Thyroid gland (tissue), 4 donors: ENCODE measurements around the gene MGLL. TPM values are rescaled to one million over a fixed set of nuclear protein-coding genes. Genes with fewer than 3 reads are reported as not detected.

Source experiments
- DNase-seq, 2 donors: peaks; one replicate each; pipeline ENCODE4 v3.0.0-alpha.2; 2019
- H3K27ac ChIP-seq, 3 donors: fragments of 200-600 bp; sonication (generic); 1 replicate in 2 of 3; 2 replicates in 1 of 3; pipeline ENCODE4 v1.5.1; 2016 to 2019; ENCODE audit warnings: mild to moderate bottlenecking in 1 of 3, moderate library complexity in 1 of 3
- H3K27me3 ChIP-seq: fragments of 200-600 bp; sonication (generic); one replicate; pipeline ENCODE4 v1.5.1; 2019
- H3K36me3 ChIP-seq, 2 donors: fragments of 200-600 bp; sonication (generic); one replicate each; pipeline ENCODE4 v1.5.1; 2016 to 2019
- H3K4me1 ChIP-seq, 2 donors: fragments of 200-600 bp; sonication (generic); one replicate each; pipeline ENCODE4 v1.5.1; 2017 to 2019
- H3K4me3 ChIP-seq, 3 donors: fragments of 200-600 bp; sonication (generic); replicated peaks in 1 of 3; 1 replicate in 2 of 3; 2 replicates in 1 of 3; pipeline ENCODE4 v1.5.1; 2016; ENCODE audit warnings: mild to moderate bottlenecking in 1 of 3
- H3K9me3 ChIP-seq: fragments of 200-600 bp; sonication (generic); one replicate; pipeline ENCODE4 v1.5.1; 2017
- CTCF ChIP-seq, 6 experiments: fragments of 200-600 bp in 3 of 6; fragments of 450-650 bp in 3 of 6; sonication (generic) in 3 of 6; IDR thresholded peaks; one replicate each; pipeline ENCODE4 v1.5.1; 2016 to 2019; ENCODE audit warnings: antibody characterized with exemption in 6 of 6, mild to moderate bottlenecking in 2 of 6, inconsistent platforms in 1 of 6, moderate library complexity in 1 of 6
- POLR2A ChIP-seq, 2 donors: fragments of 450-650 bp; IDR thresholded peaks; one replicate each; pipeline ENCODE4 v1.6.1; 2017; ENCODE audit warnings: antibody characterized with exemption in 2 of 2, mild to moderate bottlenecking in 2 of 2, moderate library complexity in 1 of 2
- whole genome bisulfite sequencing, 2 donors: methylation state at CpG; one replicate each; pipeline ENCODE4 v1.1.5; 2017; 5-methylcytosine and 5-hydroxymethylcytosine counted together
- intact Hi-C: fragments of 100-400 bp; cut with DNase I; formaldehyde crosslinking; loops from one replicate; pipeline ENCODE4 v1.15.1; 2023
- total RNA-seq, 4 donors: library from RNA; depleted of rRNA; stranded (reverse); fragments of >200 nt; gene quantifications; one replicate each; pipeline ENCODE4 v1.2.3, GENCODE V29; 2016

MGLL gene
- total RNA-seq, 4 donors from 2014 or later: 12.4 to 24.7 (median 18.4) TPM

DNA sequence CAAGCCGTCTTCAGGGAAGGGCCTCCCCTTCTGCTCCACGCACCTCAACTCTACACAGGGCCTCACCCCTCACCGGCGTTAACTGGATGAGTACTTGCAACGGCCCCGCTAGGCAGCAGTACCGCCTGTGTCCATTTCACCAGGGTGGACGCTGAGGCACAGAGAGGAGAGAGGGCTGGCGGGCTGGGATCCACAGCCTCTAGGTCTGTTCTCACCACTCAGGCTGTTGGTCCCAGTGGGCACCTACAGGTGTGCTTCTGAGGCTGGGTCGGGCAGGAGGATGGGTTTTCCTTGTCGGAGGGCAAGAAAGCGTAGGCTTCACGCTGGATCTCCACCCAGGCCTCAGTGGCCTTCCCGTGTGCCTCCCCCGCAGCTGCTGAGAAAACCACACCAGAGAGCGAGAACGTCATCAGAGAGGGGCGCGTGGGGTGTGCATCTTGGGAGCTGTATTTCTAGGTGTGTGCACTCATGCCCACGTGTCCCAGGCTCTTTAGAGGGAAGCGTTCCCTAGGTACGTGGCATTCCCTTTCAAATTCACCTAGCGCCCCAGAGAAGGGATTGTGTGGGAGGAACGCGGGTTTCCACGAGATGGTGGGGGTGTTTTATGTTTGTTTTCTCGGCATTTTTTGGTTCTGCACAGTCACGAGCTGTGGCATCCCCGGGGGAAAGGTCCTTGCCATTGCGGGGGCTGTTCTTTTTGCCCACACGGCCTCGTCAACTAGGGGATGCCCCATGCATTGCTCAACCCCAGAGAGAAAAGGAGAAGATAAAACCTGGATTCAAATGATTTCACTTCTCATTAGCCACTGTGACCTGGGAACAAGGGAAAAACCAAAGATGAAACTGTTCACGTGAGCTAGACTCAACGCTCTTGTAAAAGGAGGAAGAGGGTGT, 67.7 kb downstream of the MGLL start:
- Histone ChIP-seq H3K27ac (no peak overlapping the region), H3K4me1 (peaks cover 0 to 11% of the 10 kb centered on the region in 2 donors), H3K4me3 (no peak overlapping the region), H3K9me3 (no peaks in the 10 kb centered on the region), H3K27me3 (no peaks in the 10 kb centered on the region), H3K36me3 (no peaks in the 10 kb centered on the region)
- WGBS, 2 donors: 87 to 90% methylated on average over 26 to 34 of the region's 34 CpGs
- no peak for DNase-seq
- TF ChIP-seq CTCF (IDR thresholded peaks at IDR 0.05) (no peak), POLR2A (IDR thresholded peaks at IDR 0.05) (no peak)
- intact Hi-C loops: no loop called here

GRCh38 chr3:127753898-127754410, 68.4 kb downstream of the MGLL start:
- intact Hi-C loops: no loop called here
- 83 to 91% methylated on average over 8 of the region's 8 CpGs for WGBS, 2 donors
- Histone ChIP-seq H3K36me3 (no peaks in the 10 kb centered on the region), H3K27me3 (no peaks in the 10 kb centered on the region), H3K4me3 (no peak overlapping the region), H3K9me3 (no peaks in the 10 kb centered on the region), H3K27ac (no peak overlapping the region), H3K4me1 (peaks cover 7 to 14% of the 10 kb centered on the region in 2 donors)
- TF ChIP-seq CTCF (IDR thresholded peaks at IDR 0.05) (no peak), POLR2A (IDR thresholded peaks at IDR 0.05) (no peak)
- no peak for DNase-seq

DNA sequence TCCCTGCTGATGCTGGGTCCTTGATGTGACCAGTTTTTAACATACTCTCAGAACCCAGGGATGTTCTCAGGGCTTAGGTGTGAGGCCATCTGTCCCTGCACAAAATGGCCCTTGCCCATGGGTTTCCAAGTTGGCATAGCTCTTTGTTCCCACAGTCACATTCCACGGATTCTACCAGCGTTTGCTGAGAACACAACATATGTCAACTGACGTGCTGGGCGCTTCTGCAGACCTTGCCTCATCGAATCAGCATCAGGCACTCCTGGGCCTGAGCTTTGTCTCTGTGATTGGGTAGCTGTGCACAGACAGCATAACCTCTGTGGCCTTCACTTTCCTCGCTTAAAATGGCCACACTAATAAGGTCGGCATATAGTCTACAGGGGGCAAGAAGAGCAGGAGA, 69.0 kb downstream of the MGLL start:
- Histone ChIP-seq H3K27ac (no peak overlapping the region), H3K4me3 (no peak overlapping the region), H3K27me3 (no peaks in the 10 kb centered on the region), H3K9me3 (no peaks in the 10 kb centered on the region), H3K4me1 (peaks cover 12 to 20% of the 10 kb centered on the region in 2 donors), H3K36me3 (no peaks in the 10 kb centered on the region)
- no peak for DNase-seq
- 80 to 85% methylated on average over 7 of the region's 7 CpGs for WGBS, 2 donors
- TF ChIP-seq CTCF (IDR thresholded peaks at IDR 0.05): no peak
- TF ChIP-seq POLR2A (IDR thresholded peaks at IDR 0.05): no peak
- intact Hi-C loops: no loop called here

DNA sequence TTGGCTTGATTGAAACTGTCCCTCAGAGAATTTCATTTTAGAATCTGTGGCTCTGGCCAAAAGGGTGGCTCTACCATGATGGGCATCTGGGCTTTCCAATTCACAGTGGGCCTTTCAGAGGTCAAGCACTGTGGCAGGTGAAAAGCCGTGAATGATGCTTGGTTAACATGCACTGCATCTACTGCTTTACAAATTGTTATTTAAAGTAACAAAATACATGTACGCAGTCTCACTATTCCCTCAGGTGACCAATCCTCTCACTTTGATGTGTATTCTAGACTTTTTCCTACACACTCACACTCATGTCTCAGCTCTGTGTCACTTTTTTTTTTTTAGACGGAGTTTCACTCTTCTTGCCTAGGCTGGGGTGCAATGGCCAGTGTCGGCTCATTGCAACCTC, 70.5 kb downstream of the MGLL start:
- TF ChIP-seq CTCF (IDR thresholded peaks at IDR 0.05) (no peak), POLR2A (IDR thresholded peaks at IDR 0.05) (no peak)
- intact Hi-C loops: no loop called here
- no peak overlapping the region for H3K4me3 ChIP-seq
- no peaks in the 10 kb centered on the region for H3K9me3 ChIP-seq
- no peaks in the 10 kb centered on the region for H3K27me3 ChIP-seq
- DNase-seq: no peak
- no peak overlapping the region for H3K27ac ChIP-seq
- no peaks in the 10 kb centered on the region for H3K36me3 ChIP-seq
- WGBS, 2 donors: 96 to 97% methylated on average over 4 of the region's 4 CpGs
- peaks cover 12 to 35% of the 10 kb centered on the region in 2 donors for H3K4me1 ChIP-seq

DNA sequence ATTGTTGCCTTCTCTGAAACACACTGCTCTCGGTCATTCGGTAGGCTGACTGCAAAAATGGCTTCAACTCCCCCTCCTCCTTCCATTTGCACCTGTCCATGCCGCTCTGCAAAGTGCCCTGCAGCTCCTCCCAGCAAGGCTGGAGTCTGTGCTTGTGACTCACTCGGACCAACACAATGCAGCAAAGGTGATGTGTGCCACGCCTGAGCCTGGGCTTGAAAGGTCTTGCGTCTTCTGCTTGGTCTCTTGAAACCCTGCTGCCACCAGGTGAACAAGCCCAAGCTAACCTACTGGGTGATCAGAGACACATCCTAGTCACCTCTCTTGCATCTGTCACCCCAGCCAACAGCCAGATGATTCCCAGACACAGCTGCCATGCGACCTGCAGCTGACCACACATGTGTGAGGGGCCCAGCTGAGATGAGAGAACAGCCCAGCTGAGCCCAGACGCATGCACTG, 71.1 kb downstream of the MGLL start:
- no peaks in the 10 kb centered on the region for H3K9me3 ChIP-seq
- no peak overlapping the region for H3K4me3 ChIP-seq
- intact Hi-C loops: no loop called here
- DNase-seq: no peak
- no peak overlapping the region for H3K27ac ChIP-seq
- TF ChIP-seq CTCF (IDR thresholded peaks at IDR 0.05) (no peak), POLR2A (IDR thresholded peaks at IDR 0.05) (no peak)
- no peaks in the 10 kb centered on the region for H3K27me3 ChIP-seq
- H3K4me1 ChIP-seq: peaks cover 12 to 35% of the 10 kb centered on the region in 2 donors
- no peaks in the 10 kb centered on the region for H3K36me3 ChIP-seq
- 96 to 98% methylated on average over 7 to 8 of the region's 8 CpGs for WGBS, 2 donors
